Upper lobe of left lung (tissue), 6 donors: Measurements from ENCODE around the gene AGBL5. TPM values are rescaled to one million over a fixed set of nuclear protein-coding genes. Genes with fewer than 3 reads are reported as not detected.

Experiments used
- ATAC-seq, 2 donors: fragments of 200-7000 bp; cut with Tn5 transposase; one replicate each; pipeline ENCODE4 v1.9.1; 2022; ENCODE audit warnings: mild to moderate bottlenecking in 2 of 2, moderate library complexity in 2 of 2; ENCODE audit not compliant: low FRiP score in 2 of 2
- DNase-seq, 2 donors: peaks; one replicate each; pipeline ENCODE4 v3.0.0-alpha.2; 2019 to 2020
- H3K27ac ChIP-seq, 4 donors: fragments of 200-600 bp; sonication (generic); one replicate each; pipeline ENCODE4 v1.5.1; 2016 to 2019
- H3K27me3 ChIP-seq, 4 donors: fragments of 200-600 bp; sonication (generic); one replicate each; pipeline ENCODE4 v1.5.1; 2017 to 2019
- H3K36me3 ChIP-seq, 4 donors: fragments of 200-600 bp; sonication (generic); one replicate each; pipeline ENCODE4 v1.5.1; 2016 to 2019
- H3K4me1 ChIP-seq, 4 donors: fragments of 200-600 bp; sonication (generic); one replicate each; pipeline ENCODE4 v1.5.1; 2018 to 2019
- H3K4me3 ChIP-seq, 4 donors: fragments of 200-600 bp; sonication (generic); one replicate each; pipeline ENCODE4 v1.5.1; 2017 to 2019; ENCODE audit warnings: mild to moderate bottlenecking in 2 of 4, moderate library complexity in 1 of 4
- H3K9me3 ChIP-seq, 4 donors: fragments of 200-600 bp; sonication (generic); one replicate each; pipeline ENCODE4 v1.5.1; 2018 to 2019
- EP300 ChIP-seq, 4 donors: sonication (generic); formaldehyde crosslinking; IDR thresholded peaks; one replicate each; pipeline ENCODE4 v1.5.1; 2017; ENCODE audit warnings: antibody characterized with exemption in 4 of 4, control low read depth in 2 of 4
- POLR2A ChIP-seq, 4 donors: fragments of 450-650 bp; IDR thresholded peaks; one replicate each; pipeline ENCODE4 v1.5.1; 2016 to 2017; ENCODE audit warnings: antibody characterized with exemption in 4 of 4, mild to moderate bottlenecking in 2 of 4
- POLR2AphosphoS5 ChIP-seq, 2 donors: sonication (generic); formaldehyde crosslinking; IDR thresholded peaks; one replicate each; pipeline ENCODE4 v1.5.1; 2017; ENCODE audit warnings: antibody characterized with exemption in 2 of 2
- WGBS, 2 donors: methylation state at CpG; one replicate each; pipeline ENCODE4 v1.1.5; 2017 to 2018; 5-methylcytosine and 5-hydroxymethylcytosine counted together
- total RNA-seq, 6 donors: library from RNA; depleted of rRNA in 4 of 6; stranded (reverse); fragments of >200 nt in 4 of 6; gene quantifications; one replicate each; pipeline versions ENCODE4 v1.1.0 to v1.2.1, GENCODE V29; 2016 to 2021
- TF ChIP-seq, protein P1 (sequence below), 6 experiments: fragments of 450-650 bp in 4 of 6; fragments of 200-600 bp in 2 of 6; sonication (generic) in 2 of 6; IDR thresholded peaks; one replicate each; pipeline ENCODE4 v1.5.1; 2016 to 2019; ENCODE audit warnings: antibody characterized with exemption in 6 of 6
- donor health status: DM: no; HTN: no; CAD: no; lungs with moderate emphysema.
- donor health status: DM: no; HTN: yes; CAD: no; lungs with severe emphysema.

The AGBL5 gene
- total RNA-seq, 6 donors from 2014 or later, result 7.8 to 17.6 (median 14.3) TPM

DNA sequence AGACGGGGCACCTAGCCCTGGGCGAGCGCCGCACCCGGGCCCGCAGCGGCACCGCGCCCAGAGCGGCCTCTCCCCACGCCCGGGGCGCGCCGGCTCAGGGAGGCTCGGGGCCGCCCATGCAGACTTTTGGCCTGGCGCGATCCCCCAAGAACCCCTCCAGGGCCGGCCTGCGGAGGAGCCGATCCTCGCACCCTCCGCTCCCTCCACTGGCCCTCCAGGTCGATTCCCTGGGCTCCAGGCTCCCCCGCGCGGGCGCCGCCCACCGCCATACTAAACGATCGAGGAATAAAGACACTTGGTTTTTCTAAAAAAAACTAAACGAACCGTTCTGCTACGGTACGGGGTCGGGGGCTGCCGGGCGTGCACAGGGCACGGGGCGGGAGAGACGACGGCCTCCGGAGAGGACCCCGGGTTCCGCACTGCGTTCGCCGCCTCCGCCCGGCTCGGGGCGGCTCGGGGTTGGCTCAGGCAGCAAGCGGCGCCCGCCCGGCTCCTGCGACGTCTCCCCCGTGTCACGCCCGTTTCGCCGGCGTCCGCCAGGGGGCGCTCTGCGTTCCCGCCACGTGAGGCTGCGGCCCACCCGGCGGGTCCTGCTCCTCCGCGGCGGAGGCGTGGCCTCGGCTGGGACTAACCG is 34.7 kb downstream of the AGBL5 start:
- WGBS, 2 donors, result 0% methylated on average over 50 of the region's 81 CpGs; no CpG with 5 or more reads in 1 of the 2 donors
- peak overlapping the region; percentile 90 to 92 (median 91) for H3K27ac ChIP-seq
- H3K27me3 ChIP-seq, result no peaks in the 10 kb centered on the region
- ATAC-seq, result peak; percentile 95 to 97
- TF ChIP-seq, protein P1, sequence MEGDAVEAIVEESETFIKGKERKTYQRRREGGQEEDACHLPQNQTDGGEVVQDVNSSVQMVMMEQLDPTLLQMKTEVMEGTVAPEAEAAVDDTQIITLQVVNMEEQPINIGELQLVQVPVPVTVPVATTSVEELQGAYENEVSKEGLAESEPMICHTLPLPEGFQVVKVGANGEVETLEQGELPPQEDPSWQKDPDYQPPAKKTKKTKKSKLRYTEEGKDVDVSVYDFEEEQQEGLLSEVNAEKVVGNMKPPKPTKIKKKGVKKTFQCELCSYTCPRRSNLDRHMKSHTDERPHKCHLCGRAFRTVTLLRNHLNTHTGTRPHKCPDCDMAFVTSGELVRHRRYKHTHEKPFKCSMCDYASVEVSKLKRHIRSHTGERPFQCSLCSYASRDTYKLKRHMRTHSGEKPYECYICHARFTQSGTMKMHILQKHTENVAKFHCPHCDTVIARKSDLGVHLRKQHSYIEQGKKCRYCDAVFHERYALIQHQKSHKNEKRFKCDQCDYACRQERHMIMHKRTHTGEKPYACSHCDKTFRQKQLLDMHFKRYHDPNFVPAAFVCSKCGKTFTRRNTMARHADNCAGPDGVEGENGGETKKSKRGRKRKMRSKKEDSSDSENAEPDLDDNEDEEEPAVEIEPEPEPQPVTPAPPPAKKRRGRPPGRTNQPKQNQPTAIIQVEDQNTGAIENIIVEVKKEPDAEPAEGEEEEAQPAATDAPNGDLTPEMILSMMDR (IDR thresholded peaks at IDR 0.05), result peak; percentile 95 to 99 (median 99)
- TF ChIP-seq POLR2AphosphoS5 (IDR thresholded peaks at IDR 0.05) (peak; percentile 73 to 77), POLR2A (IDR thresholded peaks at IDR 0.05) (peak in 3 of 4 donors; percentile 26 to 80 (median 66)), EP300 (IDR thresholded peaks at IDR 0.05) (no peak)
- DNase-seq, result peak; percentile 97 to 100
- H3K36me3 ChIP-seq, result no peaks in the 10 kb centered on the region
- no peaks in the 10 kb centered on the region for H3K9me3 ChIP-seq
- H3K4me3 ChIP-seq, result peak overlapping the region; percentile 44 to 88 (median 70)
- peaks cover 26 to 40% (median 31%) of the 10 kb centered on the region in 4 donors for H3K4me1 ChIP-seq

DNA sequence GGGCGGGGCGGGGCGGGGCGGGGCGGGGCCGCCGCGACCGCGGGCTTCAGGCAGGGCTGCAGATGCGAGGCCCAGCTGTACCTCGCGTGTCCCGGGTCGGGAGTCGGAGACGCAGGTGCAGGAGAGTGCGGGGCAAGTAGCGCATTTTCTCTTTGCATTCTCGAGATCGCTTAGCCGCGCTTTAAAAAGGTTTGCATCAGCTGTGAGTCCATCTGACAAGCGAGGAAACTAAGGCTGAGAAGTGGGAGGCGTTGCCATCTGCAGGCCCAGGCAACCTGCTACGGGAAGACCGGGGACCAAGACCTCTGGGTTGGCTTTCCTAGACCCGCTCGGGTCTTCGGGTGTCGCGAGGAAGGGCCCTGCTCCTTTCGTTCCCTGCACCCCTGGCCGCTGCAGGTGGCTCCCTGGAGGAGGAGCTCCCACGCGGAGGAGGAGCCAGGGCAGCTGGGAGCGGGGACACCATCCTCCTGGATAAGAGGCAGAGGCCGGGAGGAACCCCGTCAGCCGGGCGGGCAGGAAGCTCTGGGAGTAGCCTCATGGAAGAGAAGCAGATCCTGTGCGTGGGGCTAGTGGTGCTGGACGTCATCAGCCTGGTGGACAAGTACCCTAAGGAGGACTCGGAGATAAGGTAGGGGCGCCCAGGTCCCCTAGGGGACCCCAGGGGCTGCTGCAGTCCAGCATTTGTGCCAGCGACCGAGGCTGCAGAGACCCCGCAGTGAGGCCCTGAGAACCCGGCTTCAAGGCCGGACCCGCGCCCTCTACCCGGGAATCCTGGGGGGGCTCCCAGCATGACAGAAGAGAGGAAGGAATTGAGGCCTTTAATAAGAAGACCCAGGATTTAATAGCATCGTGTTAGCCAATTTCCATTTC is 35.5 kb downstream of the AGBL5 start, which contains the start of gene KHK:
Gene KHK, plus strand, starts transcription at position 49 of the 870 bp plus-strand sequence. Its CDS starts 488 bp downstream, at position 537.
- ATAC-seq, result peak in 1 of 2 donors; percentile 14
- Histone ChIP-seq H3K27ac (peak within 1 kb of the TSS; percentile 90 to 92 (median 91)), H3K36me3 (no peaks in the 10 kb centered on the region), H3K4me1 (peaks cover 19 to 33% (median 25%) of the 10 kb centered on the region in 4 donors), H3K4me3 (peak within 1 kb of the TSS; percentile 44 to 88 (median 70)), H3K27me3 (no peaks in the 10 kb centered on the region), H3K9me3 (no peaks in the 10 kb centered on the region)
- TF ChIP-seq EP300 (IDR thresholded peaks at IDR 0.05) (no peak), POLR2AphosphoS5 (IDR thresholded peaks at IDR 0.05) (no peak), POLR2A (IDR thresholded peaks at IDR 0.05) (no peak)
- TF ChIP-seq, protein P1 (IDR thresholded peaks at IDR 0.05), result no peak
- DNase-seq, result peak; percentile 59 to 86
- WGBS, 2 donors, result 14 to 25% methylated on average over 27 to 34 of the region's 54 CpGs

DNA sequence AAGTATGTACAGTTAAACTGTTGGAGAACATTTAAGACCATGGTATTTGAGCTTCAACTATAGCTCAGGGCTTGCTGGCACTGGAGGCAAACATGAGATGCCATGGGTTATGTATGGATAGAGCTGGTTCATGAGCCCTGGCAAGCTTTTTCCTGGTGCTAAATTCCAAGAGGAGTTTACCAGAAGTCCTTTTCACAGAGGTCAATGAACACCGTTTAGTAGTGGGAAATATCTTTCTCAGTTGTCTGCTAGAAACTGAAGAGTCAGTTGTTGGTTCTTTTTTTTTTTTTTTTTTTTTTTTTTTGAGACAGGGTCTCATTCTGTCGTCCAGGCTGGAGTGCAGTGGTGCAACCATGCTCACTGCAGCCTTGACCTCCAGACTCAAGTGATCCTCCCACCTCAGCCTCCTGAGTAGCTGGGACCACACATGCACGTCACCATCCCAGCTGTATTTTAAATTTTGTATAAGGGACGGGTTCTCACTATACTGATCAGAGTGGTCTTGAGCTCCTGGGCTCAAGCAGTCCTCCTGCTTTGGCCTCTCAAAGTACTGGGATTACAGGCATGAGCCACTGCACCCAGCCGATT is 36.4 kb downstream of the AGBL5 start:
- WGBS, 2 donors, result 87 to 92% methylated on average over 5 of the region's 5 CpGs
- Histone ChIP-seq H3K27ac (no peak overlapping the region), H3K9me3 (no peaks in the 10 kb centered on the region), H3K27me3 (no peaks in the 10 kb centered on the region), H3K4me1 (peaks cover 13 to 23% (median 18%) of the 10 kb centered on the region in 4 donors), H3K36me3 (no peaks in the 10 kb centered on the region), H3K4me3 (no peak overlapping the region)
- no peak for DNase-seq
- TF ChIP-seq POLR2AphosphoS5 (IDR thresholded peaks at IDR 0.05) (no peak), POLR2A (IDR thresholded peaks at IDR 0.05) (no peak)
- TF ChIP-seq, protein P1 (IDR thresholded peaks at IDR 0.05), result no peak
- ATAC-seq, result no peak

DNA sequence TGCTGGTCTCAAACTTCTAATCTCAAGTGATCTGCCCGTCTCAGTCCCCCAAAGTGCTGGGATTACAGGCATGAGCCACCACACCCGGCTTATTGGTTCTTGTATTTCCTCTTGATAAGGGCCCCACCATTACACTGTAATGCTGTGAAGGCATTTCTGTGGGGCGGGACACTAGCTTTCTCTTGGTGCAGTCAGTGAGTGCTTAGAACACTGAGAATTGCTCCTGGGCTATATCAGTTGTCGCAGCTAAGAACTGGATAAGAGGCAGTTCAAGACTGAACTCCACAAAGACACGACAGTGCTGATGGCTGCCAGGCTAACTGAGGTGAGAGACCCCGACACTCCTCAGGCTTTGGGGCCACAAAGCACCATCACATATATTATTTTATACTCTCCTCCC is 37.2 kb downstream of the AGBL5 start:
- Histone ChIP-seq H3K27me3 (no peaks in the 10 kb centered on the region), H3K9me3 (no peaks in the 10 kb centered on the region), H3K4me3 (no peak overlapping the region), H3K36me3 (no peaks in the 10 kb centered on the region), H3K27ac (no peak overlapping the region), H3K4me1 (peaks cover 13 to 21% (median 18%) of the 10 kb centered on the region in 4 donors)
- no peak for TF ChIP-seq POLR2A (IDR thresholded peaks at IDR 0.05)
- TF ChIP-seq POLR2AphosphoS5 (IDR thresholded peaks at IDR 0.05), result no peak
- TF ChIP-seq EP300 (IDR thresholded peaks at IDR 0.05), result no peak
- TF ChIP-seq, protein P1 (IDR thresholded peaks at IDR 0.05), result no peak
- WGBS, 2 donors, result 97 to 98% methylated on average over 6 of the region's 6 CpGs
- DNase-seq (no peak), ATAC-seq (no peak)
